GM19324 (cell line): ENCODE results near the gene CYP4F2.
"Not testable (repeated sequence)": the region's sequence is repeated elsewhere in the genome, so short reads cannot be mapped to it uniquely, and the experiment has no call there.

ENCODE experiments used
- ATAC-seq: cut with Tn5 transposase; IDR thresholded peaks from one replicate; pipeline ENCODE4 v1.9.1; 2021; ENCODE audit warnings: mild to moderate bottlenecking, moderate library complexity; ENCODE audit not compliant: unreplicated experiment, low FRiP score

Gene CYP4F2

DNA sequence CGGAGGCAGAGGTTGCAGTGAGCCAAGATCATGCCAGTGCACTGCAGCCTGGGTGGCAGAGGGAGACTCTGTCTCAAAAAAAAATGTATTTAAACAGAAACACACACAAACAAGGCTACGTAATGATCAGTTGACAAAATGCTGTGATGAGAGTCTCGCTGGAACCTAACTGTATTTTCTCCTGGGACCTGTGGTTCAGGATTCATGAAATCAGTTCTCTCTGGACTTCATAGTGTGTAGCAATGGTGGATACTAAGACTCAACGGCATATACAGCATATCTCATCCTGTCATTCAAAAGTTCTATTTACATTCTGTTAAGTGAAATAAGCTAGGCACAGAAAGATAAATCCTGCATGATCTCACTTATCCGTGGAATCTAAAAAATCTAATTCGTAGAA lies 37.4 kb downstream of the CYP4F2 start:
- ATAC-seq: no peak

- ATAC-seq: no peak
These were observed 38.7 kb downstream of the CYP4F2 start for GRCh38 chr19:15859187-15859586.

GRCh38 chr19:15850385-15850784 lies 47.5 kb downstream of the CYP4F2 start:
- no peak for ATAC-seq

GRCh38 chr19:15846923-15847322 lies 51.0 kb downstream of the CYP4F2 start:
- ATAC-seq: no peak

- ATAC-seq: not testable (repeated sequence)
These were observed 54.0 kb downstream of the CYP4F2 start for GRCh38 chr19:15843894-15844222.

GRCh38 chr19:15843203-15843893 lies 54.5 kb downstream of the CYP4F2 start:
- ATAC-seq: no peak

GRCh38 chr19:15841875-15842569 lies 55.9 kb downstream of the CYP4F2 start:
- no peak for ATAC-seq

- no peak for ATAC-seq
These were observed 57.0 kb downstream of the CYP4F2 start for GRCh38 chr19:15840833-15841232.

DNA sequence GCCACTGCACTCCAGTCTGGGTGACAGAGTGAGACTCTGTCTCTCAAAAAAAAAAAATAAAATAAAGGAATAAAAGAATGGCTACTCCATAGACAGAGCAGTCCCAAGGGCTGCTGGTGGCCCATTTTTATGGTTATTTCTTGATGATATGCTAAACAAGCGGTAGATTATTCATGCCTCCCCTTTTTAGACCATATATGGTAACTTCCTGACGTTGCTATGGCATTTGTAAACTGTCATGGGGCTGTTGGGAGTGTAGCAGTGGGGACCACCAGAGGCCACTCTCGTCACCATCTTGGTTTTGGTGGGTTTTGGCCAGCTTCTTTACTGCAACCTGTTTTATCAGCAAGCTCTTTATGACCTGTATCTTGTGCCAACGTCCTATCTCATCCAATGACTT lies 58.0 kb downstream of the CYP4F2 start:
- ATAC-seq: not testable (repeated sequence)

GRCh38 chr19:15838351-15838750 lies 59.5 kb downstream of the CYP4F2 start:
- ATAC-seq: no peak

DNA sequence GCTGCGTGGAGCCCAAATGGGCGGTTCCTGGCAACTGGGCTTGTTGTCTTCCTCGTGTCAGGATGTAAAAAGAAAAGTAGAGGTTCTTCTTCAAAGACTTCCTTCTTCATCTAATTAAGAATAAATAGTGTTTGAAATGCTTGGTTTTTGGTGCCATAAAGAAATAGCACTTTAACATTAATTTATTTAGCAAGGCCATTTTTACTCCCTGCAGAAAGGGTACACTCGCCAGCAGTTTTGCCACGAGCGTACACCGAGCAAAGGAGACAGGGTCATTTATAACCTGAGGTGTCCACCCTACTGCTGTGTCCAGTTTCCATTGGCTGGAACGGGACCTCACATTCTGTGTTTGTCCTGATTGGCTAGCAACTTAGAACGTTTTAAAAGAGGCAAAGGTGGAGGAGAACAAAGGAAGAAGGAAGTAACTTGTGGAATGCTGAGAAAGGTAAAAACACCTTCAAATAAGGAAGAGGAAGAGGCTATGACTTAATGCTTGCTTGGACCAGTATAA lies 60.6 kb downstream of the CYP4F2 start:
- peak; percentile 11 for ATAC-seq

GRCh38 chr19:15836330-15837220 lies 61.3 kb downstream of the CYP4F2 start:
- peak; percentile 93 for ATAC-seq

DNA sequence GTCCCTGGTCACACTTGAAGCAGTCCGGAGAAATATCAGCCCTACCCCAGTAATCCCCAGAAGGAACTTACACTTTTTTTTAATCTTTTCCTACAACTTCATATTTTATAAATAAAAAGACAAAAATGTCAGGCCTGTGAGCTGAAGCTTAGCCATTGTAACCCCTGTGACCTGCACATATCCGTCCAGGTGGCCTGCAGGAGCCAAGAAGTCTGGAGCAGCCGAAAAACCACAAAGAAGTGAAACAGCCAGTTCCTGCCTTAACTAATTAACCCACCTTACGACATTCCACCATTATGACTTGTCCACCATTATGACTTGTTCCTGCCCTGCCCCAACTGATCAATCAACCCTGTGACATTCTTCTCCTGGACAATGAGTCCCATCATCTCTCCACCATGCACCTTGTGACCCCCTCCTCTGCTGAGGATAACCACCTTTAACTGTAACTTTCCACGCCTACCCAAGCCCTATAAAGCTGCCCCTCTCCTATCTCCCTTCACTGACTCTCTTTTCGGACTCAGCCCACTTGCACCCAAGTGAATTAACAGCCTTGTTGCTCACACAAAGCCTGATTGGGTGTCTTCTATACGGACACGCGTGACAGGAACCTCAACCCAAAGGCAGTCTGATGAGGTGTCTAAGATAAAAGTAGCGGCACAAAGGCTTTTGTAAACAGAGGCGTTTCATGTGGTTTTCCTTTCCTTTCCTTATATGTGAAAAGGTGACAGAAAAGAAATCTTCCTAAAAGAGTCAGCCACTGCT lies 62.1 kb downstream of the CYP4F2 start:
- not testable (repeated sequence) for ATAC-seq

DNA sequence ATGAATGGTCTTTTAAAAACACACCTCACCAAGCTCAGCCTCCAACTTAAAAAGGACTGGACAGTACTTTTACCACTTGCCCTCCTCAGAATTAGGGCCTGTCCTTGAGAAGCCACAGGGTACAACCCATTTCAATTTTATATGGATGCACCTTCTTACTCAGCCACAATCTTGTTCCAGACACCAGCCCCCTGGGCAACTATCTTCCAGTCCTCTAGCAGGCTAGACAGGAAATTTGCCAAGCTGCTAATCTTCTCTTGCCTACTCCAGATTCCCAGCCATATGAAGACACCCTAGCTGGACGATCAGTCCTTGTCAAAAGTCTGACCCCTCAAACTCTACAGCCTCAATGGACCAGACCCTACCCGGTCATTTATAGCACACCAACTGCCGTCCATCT lies 63.6 kb downstream of the CYP4F2 start:
- ATAC-seq: not testable (repeated sequence)

- no peak for ATAC-seq
These were observed 66.2 kb downstream of the CYP4F2 start for GRCh38 chr19:15831626-15832025.

- ATAC-seq: no peak
These were observed 68.1 kb downstream of the CYP4F2 start for GRCh38 chr19:15829786-15830185.

GRCh38 chr19:15829306-15829698 lies 68.6 kb downstream of the CYP4F2 start:
- no peak for ATAC-seq

DNA sequence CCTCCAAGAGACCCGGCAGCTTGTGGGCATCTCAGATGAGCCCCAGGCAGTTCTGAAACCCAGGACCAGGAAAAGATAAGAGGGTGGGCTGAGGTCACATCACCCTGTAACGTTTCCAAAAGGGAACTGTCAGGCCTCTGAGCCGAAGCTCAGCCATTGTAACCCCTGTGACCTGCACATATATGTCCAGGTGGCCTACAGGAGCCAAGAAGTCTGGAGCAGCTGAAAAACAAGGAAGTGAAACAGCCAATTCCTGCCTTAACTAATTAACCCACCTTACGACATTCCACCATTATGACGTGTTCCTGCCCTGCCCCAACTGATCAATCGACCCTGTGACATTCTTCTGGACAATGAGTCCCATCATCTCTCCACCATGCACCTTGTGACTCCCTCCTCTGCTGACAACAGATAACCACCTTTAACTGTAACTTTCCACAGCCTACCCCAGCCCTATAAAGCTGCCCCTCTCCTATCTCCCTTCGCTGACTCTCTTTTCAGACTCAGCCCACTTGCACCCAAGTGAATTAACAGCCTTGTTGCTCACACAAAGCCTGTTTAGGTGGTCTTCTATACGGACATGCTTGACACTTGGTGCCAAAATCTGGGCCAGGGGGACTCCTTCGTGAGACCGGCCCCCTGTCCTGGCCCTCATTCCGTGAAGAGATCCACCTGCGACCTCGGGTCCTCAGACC lies 69.1 kb downstream of the CYP4F2 start:
- ATAC-seq: not testable (repeated sequence)

DNA sequence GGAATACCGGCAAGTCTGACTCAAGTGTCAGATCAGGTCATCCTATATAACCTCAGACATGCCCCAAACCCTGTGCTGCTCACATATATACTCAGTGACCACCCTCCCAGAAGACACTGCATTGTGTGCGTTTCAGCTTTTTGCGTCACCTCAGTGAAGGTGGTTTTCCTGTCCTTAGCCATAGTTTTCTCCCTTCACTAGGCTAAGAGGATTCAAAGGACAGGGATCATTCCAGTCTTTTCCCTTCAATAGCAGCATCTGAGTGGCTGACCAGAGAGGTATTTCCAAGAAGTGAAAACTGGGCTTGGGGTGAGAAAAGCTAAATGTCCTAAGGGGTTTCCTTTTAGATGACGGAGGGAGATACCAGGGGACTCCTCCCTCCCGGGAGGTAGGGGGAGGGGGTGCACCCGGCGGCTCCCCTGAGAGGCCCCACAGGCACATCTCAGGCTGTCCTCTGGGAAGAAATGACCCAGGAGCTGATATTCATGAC lies 69.7 kb downstream of the CYP4F2 start:
- no peak for ATAC-seq
